IMR-90 (cell line): Measurements from ENCODE around the gene AGXT2. TPM values are rescaled to one million over a fixed set of nuclear protein-coding genes. Genes with fewer than 3 reads are reported as not detected.

Experiments
- ATAC-seq: fragments of 200-7000 bp; cut with Tn5 transposase; 2 replicates; pipeline ENCODE4 v1.9.1; 2020; ENCODE audit warnings: low read depth, mild to moderate bottlenecking, moderate library complexity
- BruUV-seq: library from RNA; stranded (reverse); fragments of 400-500 nt; replicated peaks from 2 replicates; lab custom pipeline; 2021; lab: Mats Ljungman, UMichigan
- CTCF ChIA-PET: fragments of 300-600 bp; formaldehyde crosslinking; extraction: SDS; loops from one replicate; lab custom pipeline; 2021; ENCODE audit warnings: antibody characterized with exemption; lab: Yijun Ruan, JAX
- POLR2A ChIA-PET: fragments of 300-600 bp; sonication (Branson Sonifier 250); formaldehyde crosslinking; loops from one replicate; lab custom pipeline; 2022; ENCODE audit warnings: antibody characterized with exemption; ENCODE audit not compliant: unreplicated experiment; lab: Charles Lee
- DNase-seq: peaks from one replicate; pipeline ENCODE4 v3.0.0; 2013
- H2AFZ ChIP-seq: replicated peaks from 2 replicates; pipeline ENCODE3; 2013; ENCODE audit warnings: low read length, mild to moderate bottlenecking; ENCODE audit not compliant: poor library complexity
- H2AK5ac ChIP-seq: 2 replicates; pipeline ENCODE4 v1.6.1; 2013; ENCODE audit warnings: low read depth, low read length, inconsistent platforms
- H2AK9ac ChIP-seq: replicated peaks from 2 replicates; pipeline ENCODE3; 2013; ENCODE audit warnings: mild to moderate bottlenecking, low read depth, low read length, moderate library complexity; ENCODE audit not compliant: poor library complexity
- H2BK120ac ChIP-seq: 2 replicates; pipeline ENCODE4 v1.6.1; 2013; ENCODE audit warnings: low read depth, low read length, inconsistent platforms
- H2BK15ac ChIP-seq: 3 replicates; pipeline ENCODE4 v1.6.1; 2013; ENCODE audit warnings: low read depth, low read length, inconsistent platforms
- H2BK20ac ChIP-seq: 2 replicates; pipeline ENCODE4 v1.6.1; 2013; ENCODE audit warnings: low read depth, mild to moderate bottlenecking, inconsistent platforms, low read length, moderate library complexity
- H2BK5ac ChIP-seq: 2 replicates; pipeline ENCODE4 v1.6.1; 2013; ENCODE audit warnings: mild to moderate bottlenecking, low read depth, low read length, inconsistent platforms; ENCODE audit not compliant: poor library complexity, severe bottlenecking
- H3K14ac ChIP-seq: replicated peaks from 2 replicates; pipeline ENCODE4 v1.6.1; 2013; ENCODE audit warnings: low read depth, low read length, inconsistent platforms
- H3K18ac ChIP-seq: 2 replicates; pipeline ENCODE4 v1.6.1; 2013; ENCODE audit warnings: low read depth, low read length, control low read depth
- H3K23ac ChIP-seq: 2 replicates; pipeline ENCODE4 v1.6.1; 2013; ENCODE audit warnings: low read depth, low read length, inconsistent platforms
- H3K27ac ChIP-seq: 2 replicates; pipeline ENCODE4 v1.5.1; 2013; ENCODE audit warnings: mild to moderate bottlenecking, control low read depth, low read length; ENCODE audit not compliant: insufficient read depth
- H3K27me3 ChIP-seq: 2 replicates; pipeline ENCODE4 v1.6.1; 2013; ENCODE audit warnings: low read length; ENCODE audit not compliant: control insufficient read depth, insufficient read depth
- H3K36me3 ChIP-seq: 2 replicates; pipeline ENCODE4 v1.6.1; 2013; ENCODE audit warnings: low read length, mixed read lengths; ENCODE audit not compliant: control insufficient read depth, insufficient read depth
- H3K4ac ChIP-seq: 2 replicates; pipeline ENCODE4 v1.6.1; 2013; ENCODE audit warnings: low read depth, low read length, inconsistent platforms
- H3K4me1 ChIP-seq: 2 replicates; pipeline ENCODE4 v1.6.1; 2013; ENCODE audit warnings: low read length, mixed read lengths; ENCODE audit not compliant: control insufficient read depth, insufficient read depth
- H3K4me2 ChIP-seq: 2 replicates; pipeline ENCODE4 v1.6.1; 2013; ENCODE audit warnings: low read depth, mild to moderate bottlenecking, control low read depth, low read length, moderate library complexity
- H3K4me3 ChIP-seq: 2 replicates; pipeline ENCODE4 v1.5.1; 2013; ENCODE audit warnings: low read depth, mild to moderate bottlenecking, control low read depth, low read length, moderate library complexity; ENCODE audit not compliant: insufficient read depth
- H3K56ac ChIP-seq: 2 replicates; pipeline ENCODE4 v1.6.1; 2013; ENCODE audit warnings: low read length, inconsistent platforms; ENCODE audit not compliant: insufficient read depth; ENCODE audit errors: extremely low read depth
- H3K79me1 ChIP-seq, 2 experiments: 2 replicates each; pipeline ENCODE4 v1.6.1; 2013; ENCODE audit warnings: low read length in 2 of 2, inconsistent platforms in 1 of 2, low read depth in 1 of 2
- H3K9ac ChIP-seq: 2 replicates; pipeline ENCODE4 v1.6.1; 2013; ENCODE audit warnings: low read depth, low read length, control low read depth
- H3K9me1 ChIP-seq: 2 replicates; pipeline ENCODE4 v1.6.1; 2013; ENCODE audit warnings: low read length, inconsistent platforms; ENCODE audit not compliant: insufficient read depth
- H3K9me3 ChIP-seq: 2 replicates; pipeline ENCODE4 v1.6.1; 2013; ENCODE audit warnings: low read length; ENCODE audit not compliant: control insufficient read depth, insufficient read depth
- H4K20me1 ChIP-seq: 2 replicates; pipeline ENCODE4 v1.6.1; 2013; ENCODE audit warnings: low read length, inconsistent platforms; ENCODE audit not compliant: insufficient read depth
- H4K5ac ChIP-seq: 2 replicates; pipeline ENCODE4 v1.6.1; 2013; ENCODE audit warnings: mild to moderate bottlenecking, low read depth, low read length, control low read depth
- H4K8ac ChIP-seq, 2 experiments: 2 replicates each; pipeline ENCODE4 v1.6.1; 2013; ENCODE audit warnings: low read depth in 2 of 2, low read length in 2 of 2, control low read depth in 1 of 2, inconsistent platforms in 1 of 2
- H4K91ac ChIP-seq: 2 replicates; pipeline ENCODE4 v1.6.1; 2013; ENCODE audit warnings: low read depth, low read length, inconsistent platforms; ENCODE audit not compliant: insufficient read depth
- BHLHE40 ChIP-seq: fragments of 150-350 bp; IDR thresholded peaks from 2 replicates; pipeline ENCODE4 v1.6.1; 2016; ENCODE audit warnings: mild to moderate bottlenecking, low read depth, low read length
- CEBPB ChIP-seq: IDR thresholded peaks from 2 replicates; pipeline ENCODE4 v1.6.1; 2012; ENCODE audit warnings: low read depth, low read length, improper control_type of control experiment
- CHD1 ChIP-seq: IDR thresholded peaks from 2 replicates; pipeline ENCODE4 v1.6.1; 2012; ENCODE audit warnings: low read depth, low read length, improper control_type of control experiment
- ELK1 ChIP-seq: fragments of 150-350 bp; IDR thresholded peaks from 2 replicates; pipeline ENCODE4 v1.6.1; 2016; ENCODE audit warnings: low read depth, mild to moderate bottlenecking, low read length, moderate library complexity, borderline replicate concordance
- FOS ChIP-seq: fragments of 150-350 bp; IDR thresholded peaks from 2 replicates; pipeline ENCODE4 v1.6.1; 2016; ENCODE audit warnings: low read depth, low read length
- MAFK ChIP-seq: IDR thresholded peaks from 2 replicates; pipeline ENCODE4 v1.6.1; 2012; ENCODE audit warnings: low read depth, low read length, improper control_type of control experiment
- MAZ ChIP-seq: IDR thresholded peaks from 2 replicates; pipeline ENCODE4 v1.6.1; 2012; ENCODE audit warnings: low read depth, mild to moderate bottlenecking, low read length, improper control_type of control experiment, moderate library complexity, borderline replicate concordance
- MXI1 ChIP-seq: IDR thresholded peaks from 2 replicates; pipeline ENCODE4 v1.6.1; 2012; ENCODE audit warnings: low read depth, mild to moderate bottlenecking, low read length, moderate library complexity, borderline replicate concordance
- NFE2L2 ChIP-seq: fragments of 150-350 bp; IDR thresholded peaks from 2 replicates; pipeline ENCODE4 v1.6.1; 2016; ENCODE audit warnings: low read depth, mild to moderate bottlenecking, low read length
- POLR2A ChIP-seq: IDR thresholded peaks from 2 replicates; pipeline ENCODE4 v1.6.1; 2012; ENCODE audit warnings: mild to moderate bottlenecking, low read depth, low read length
- RAD21 ChIP-seq: IDR thresholded peaks from 2 replicates; pipeline ENCODE4 v1.6.1; 2012; ENCODE audit warnings: low read length, improper control_type of control experiment
- RCOR1 ChIP-seq: IDR thresholded peaks from 2 replicates; pipeline ENCODE4 v1.6.1; 2012; ENCODE audit warnings: mild to moderate bottlenecking, low read length, improper control_type of control experiment; ENCODE audit not compliant: insufficient replicate concordance
- RFX5 ChIP-seq: IDR thresholded peaks from 2 replicates; pipeline ENCODE4 v1.8.0; 2012; ENCODE audit warnings: low read depth, mild to moderate bottlenecking, low read length, moderate library complexity
- SMC3 ChIP-seq: fragments of 150-350 bp; IDR thresholded peaks from 2 replicates; pipeline ENCODE4 v1.6.1; 2016; ENCODE audit warnings: low read depth, mild to moderate bottlenecking, antibody characterized with exemption, low read length, moderate library complexity
- USF2 ChIP-seq: fragments of 150-350 bp; IDR thresholded peaks from 2 replicates; pipeline ENCODE4 v1.6.1; 2017; ENCODE audit warnings: mild to moderate bottlenecking, antibody characterized with exemption, low read length, low read depth
- WGBS, 2 experiments: methylation state at CpG; one replicate each; pipeline versions ENCODE4 v1.1.5 to v1.1.7; 2013; ENCODE audit warnings: missing lambda C conversion rate in 2 of 2; ENCODE audit not compliant: insufficient read length in 1 of 2; ENCODE audit errors: extremely low coverage in 2 of 2; 5-methylcytosine and 5-hydroxymethylcytosine counted together
- dilution Hi-C: fragments of 300-500 bp; cut with HindIII; formaldehyde crosslinking; loops from one replicate; pipeline ENCODE4 v1.14.3; 2018; ENCODE audit warnings: low sequenced_read_pairs; ENCODE audit not compliant: unreplicated experiment
- in situ Hi-C: fragments of 300-500 bp; cut with MboI; formaldehyde crosslinking; loops from 3 replicates; pipeline ENCODE4 v1.14.3; 2019; ENCODE audit warnings: low sequenced_read_pairs, inconsistent platforms, mixed read lengths
- intact Hi-C: fragments of 100-400 bp; cut with micrococcal nuclease; formaldehyde crosslinking; loops from 2 replicates; pipeline ENCODE4 v1.10.0; 2022
- polyA plus RNA-seq, 3 experiments: library from polyadenylated mRNA; depleted of rRNA; stranded (reverse); fragments of >200 nt; gene quantifications; 2 replicates each; pipeline ENCODE4 v1.2.3, GENCODE V29; 2012; ENCODE audit warnings: low replicate concordance in 1 of 3
- total RNA-seq: library from RNA; depleted of rRNA; stranded (reverse); fragments of >200 nt; gene quantifications from 2 replicates; pipeline ENCODE4 v1.2.3, GENCODE V29; 2012
- TF ChIP-seq, protein P1 (sequence below): conservative IDR thresholded peaks from 2 replicates; pipeline ENCODE4 v1.5.1; 2012; ENCODE audit warnings: mild to moderate bottlenecking, low read depth, low read length, improper control_type of control experiment

Gene AGXT2
- total and polyA plus RNA-seq, 2 of the 4 experiments (the other 2 are of a cell fraction), result not detected

DNA sequence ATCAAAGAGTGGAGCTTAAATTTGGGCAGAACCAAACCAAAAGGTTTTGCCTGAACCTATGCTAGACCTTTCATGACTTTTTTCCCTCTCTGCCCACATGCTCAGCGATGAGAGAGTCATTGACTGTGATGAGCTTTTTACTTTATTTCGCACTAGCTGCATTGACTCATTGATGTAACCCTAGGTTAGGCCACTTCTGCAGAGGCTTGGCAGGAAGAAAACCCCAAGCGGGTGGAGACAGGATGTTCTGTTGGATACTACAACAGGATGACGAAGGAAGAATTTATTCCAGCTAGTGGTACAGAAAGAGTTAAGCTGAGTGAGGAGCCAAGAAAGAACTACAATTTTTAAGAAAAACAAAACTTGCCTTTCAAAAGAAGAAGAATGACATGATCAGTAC, 18.4 kb downstream of the AGXT2 start:
- TF ChIP-seq RFX5, result no peak
- 0 out of 2 replicates have a peak, but pooled peaks have one; percentile 44 for TF ChIP-seq FOS
- no peak for TF ChIP-seq CHD1
- TF ChIP-seq ELK1, result no peak
- TF ChIP-seq, protein P1, sequence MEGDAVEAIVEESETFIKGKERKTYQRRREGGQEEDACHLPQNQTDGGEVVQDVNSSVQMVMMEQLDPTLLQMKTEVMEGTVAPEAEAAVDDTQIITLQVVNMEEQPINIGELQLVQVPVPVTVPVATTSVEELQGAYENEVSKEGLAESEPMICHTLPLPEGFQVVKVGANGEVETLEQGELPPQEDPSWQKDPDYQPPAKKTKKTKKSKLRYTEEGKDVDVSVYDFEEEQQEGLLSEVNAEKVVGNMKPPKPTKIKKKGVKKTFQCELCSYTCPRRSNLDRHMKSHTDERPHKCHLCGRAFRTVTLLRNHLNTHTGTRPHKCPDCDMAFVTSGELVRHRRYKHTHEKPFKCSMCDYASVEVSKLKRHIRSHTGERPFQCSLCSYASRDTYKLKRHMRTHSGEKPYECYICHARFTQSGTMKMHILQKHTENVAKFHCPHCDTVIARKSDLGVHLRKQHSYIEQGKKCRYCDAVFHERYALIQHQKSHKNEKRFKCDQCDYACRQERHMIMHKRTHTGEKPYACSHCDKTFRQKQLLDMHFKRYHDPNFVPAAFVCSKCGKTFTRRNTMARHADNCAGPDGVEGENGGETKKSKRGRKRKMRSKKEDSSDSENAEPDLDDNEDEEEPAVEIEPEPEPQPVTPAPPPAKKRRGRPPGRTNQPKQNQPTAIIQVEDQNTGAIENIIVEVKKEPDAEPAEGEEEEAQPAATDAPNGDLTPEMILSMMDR, result no peak
- 0 out of 2 replicates have a peak, but pooled peaks have one; percentile 14 for TF ChIP-seq CEBPB
- no peak for TF ChIP-seq BHLHE40
- no peak for TF ChIP-seq NFE2L2
- TF ChIP-seq MXI1, result 0 out of 2 replicates have a peak, but pooled peaks have one; percentile 30
- TF ChIP-seq SMC3, result no peak
- no peak for TF ChIP-seq RAD21
- no peak for TF ChIP-seq MAFK
- TF ChIP-seq POLR2A, result no peak
- no peak for TF ChIP-seq RCOR1
- TF ChIP-seq MAZ, result no peak
- no peak for TF ChIP-seq USF2
- DNase-seq (peak; percentile 91), ATAC-seq (peak; percentile 78)
- Histone ChIP-seq H3K9ac (no peak overlapping the region), H3K56ac (no peak overlapping the region), H2BK5ac (no peak overlapping the region), H3K9me1 (no peaks in the 10 kb centered on the region), H3K23ac (no peak overlapping the region), H2AK5ac (no peak overlapping the region), H3K36me3 (no peaks in the 10 kb centered on the region), H4K20me1 (no peaks in the 10 kb centered on the region), H2AK9ac (no peak overlapping the region), H3K4ac (no peak overlapping the region), H3K4me3 (no peak overlapping the region), H3K9me3 (no peaks in the 10 kb centered on the region), H2BK20ac (no peak overlapping the region; the same call in 1 of the 2 replicates), H3K4me1 (peaks cover 4% of the 10 kb centered on the region; the same call in 1 of the 2 replicates), H2BK120ac (0 out of 2 replicates have a peak overlapping the region, but pooled peaks have one; percentile 13), H3K14ac (no peak overlapping the region), H2AFZ (no peak overlapping the region), H3K18ac (peak overlapping the region; percentile 60; the same call in 1 of the 2 replicates), H3K27me3 (peaks cover 2% of the 10 kb centered on the region), H4K8ac (peak overlapping the region in 1 of 2 experiments; percentile 51; a peak in 1 of 4 replicates), H4K5ac (no peak overlapping the region), H3K4me2 (peak overlapping the region; percentile 19; the same call in 1 of the 2 replicates), H3K79me1 (no peaks in the 10 kb centered on the region), H4K91ac (no peak overlapping the region), H2BK15ac (peak overlapping the region; percentile 60; the same call in 1 of the 3 replicates), H3K27ac (no peak overlapping the region)
- CTCF ChIA-PET, result no interaction called here
- BruUV-seq, result no TSS peak
- POLR2A ChIA-PET, result no interaction called here
- in situ Hi-C loops (no loop called here), dilution Hi-C loops (no loop called here), intact Hi-C loops (no loop called here)
- WGBS, 2 experiments, result no CpG with 5 or more reads among the region's 4 CpGs
